Limb (tissue), 2 donors: ENCODE measurements around the gene GRHL1.
"Not testable (repeated sequence)": the region's sequence is repeated elsewhere in the genome, so short reads cannot be mapped to it uniquely, and the experiment has no call there.

Source experiments
- DNase-seq, 2 donors: peaks; one replicate each; pipeline ENCODE4 v3.0.0-alpha.2; 2016; ENCODE audit errors: extremely low spot score in 2 of 2

The GRHL1 gene, protein sequence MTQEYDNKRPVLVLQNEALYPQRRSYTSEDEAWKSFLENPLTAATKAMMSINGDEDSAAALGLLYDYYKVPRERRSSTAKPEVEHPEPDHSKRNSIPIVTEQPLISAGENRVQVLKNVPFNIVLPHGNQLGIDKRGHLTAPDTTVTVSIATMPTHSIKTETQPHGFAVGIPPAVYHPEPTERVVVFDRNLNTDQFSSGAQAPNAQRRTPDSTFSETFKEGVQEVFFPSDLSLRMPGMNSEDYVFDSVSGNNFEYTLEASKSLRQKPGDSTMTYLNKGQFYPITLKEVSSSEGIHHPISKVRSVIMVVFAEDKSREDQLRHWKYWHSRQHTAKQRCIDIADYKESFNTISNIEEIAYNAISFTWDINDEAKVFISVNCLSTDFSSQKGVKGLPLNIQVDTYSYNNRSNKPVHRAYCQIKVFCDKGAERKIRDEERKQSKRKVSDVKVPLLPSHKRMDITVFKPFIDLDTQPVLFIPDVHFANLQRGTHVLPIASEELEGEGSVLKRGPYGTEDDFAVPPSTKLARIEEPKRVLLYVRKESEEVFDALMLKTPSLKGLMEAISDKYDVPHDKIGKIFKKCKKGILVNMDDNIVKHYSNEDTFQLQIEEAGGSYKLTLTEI

DNA sequence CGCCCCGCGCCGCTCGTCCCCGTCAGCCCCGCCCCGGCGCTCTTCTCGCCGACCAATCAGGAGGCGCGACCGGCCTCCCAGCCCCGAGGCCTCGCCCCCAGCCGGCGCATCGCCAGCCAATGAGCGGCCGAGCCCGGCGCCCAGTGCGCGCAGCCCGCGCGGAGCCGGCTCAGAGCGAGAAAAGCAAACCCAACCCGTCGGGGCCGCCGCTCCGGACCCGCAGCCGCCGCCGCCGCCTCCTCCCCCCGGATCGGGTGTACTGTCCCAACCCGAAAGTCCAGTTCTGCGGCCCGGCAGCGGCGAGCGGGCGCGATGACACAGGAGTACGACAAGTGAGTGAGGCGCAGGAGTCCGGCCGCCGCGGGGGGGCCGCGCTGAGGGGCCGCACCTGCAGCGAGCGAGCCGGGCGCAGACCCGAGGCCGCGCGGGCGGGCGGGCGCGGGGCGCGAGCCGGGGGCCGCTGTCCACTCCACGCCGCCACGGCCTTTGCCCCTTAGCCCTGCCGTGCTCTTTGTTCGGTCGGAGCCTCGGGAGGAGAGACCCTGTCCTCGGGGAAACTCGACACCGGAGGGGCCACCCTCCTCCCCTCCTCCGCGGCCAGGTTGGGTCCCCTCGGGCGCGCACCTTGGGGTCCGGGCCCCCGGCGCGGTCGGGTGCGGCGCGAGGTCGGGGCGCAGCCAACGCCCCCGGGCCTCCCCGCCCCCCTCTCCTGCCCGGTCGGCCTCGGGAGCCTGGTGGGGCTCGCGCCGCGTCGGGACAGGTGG lies at the start of gene GRHL1:
Gene GRHL1, plus strand, starts transcription at position 172 of the 764 bp plus-strand sequence. Its CDS starts 141 bp downstream, at position 313.
- DNase-seq = peak; percentile 91 to 97

DNA sequence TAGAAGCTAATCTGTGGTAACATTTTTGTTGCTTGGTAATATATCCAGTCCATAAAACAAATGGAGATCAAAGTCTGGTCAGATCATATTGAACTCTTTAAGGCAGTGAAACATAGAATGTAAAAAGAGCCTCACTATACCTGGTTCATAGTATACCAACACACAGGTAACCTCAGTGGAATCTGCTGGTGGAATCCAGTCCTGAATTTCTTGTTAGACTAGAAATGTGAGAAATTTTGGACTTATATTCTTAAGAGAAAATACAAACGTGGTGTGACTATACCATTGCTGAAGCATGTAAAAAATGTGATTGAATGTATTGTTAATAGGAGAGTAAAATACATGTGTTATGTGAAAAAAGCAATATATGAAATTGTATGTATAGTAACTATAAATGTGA lies 46.1 kb upstream of the GRHL1 start:
- DNase-seq = no peak

DNA sequence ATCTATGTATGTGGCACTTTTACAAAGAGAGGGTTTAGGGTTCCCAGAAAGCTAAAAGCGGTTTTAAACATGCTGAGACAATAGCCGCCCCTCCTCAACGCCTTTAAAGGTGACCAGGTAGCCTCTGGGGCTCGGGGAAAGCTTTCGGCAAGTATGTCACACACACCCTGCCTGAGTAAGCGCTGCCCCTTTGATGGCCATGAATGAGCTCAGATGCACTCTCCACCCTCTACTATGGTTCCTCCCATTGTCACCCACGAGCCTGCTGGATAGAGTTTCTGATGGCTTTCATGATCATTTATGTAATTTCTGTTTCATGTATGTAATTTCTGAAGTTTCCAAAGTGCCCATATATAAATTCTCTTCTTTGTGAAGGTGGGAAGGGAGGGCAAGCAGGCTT lies 44.1 kb upstream of the GRHL1 start:
- no peak for DNase-seq

DNA sequence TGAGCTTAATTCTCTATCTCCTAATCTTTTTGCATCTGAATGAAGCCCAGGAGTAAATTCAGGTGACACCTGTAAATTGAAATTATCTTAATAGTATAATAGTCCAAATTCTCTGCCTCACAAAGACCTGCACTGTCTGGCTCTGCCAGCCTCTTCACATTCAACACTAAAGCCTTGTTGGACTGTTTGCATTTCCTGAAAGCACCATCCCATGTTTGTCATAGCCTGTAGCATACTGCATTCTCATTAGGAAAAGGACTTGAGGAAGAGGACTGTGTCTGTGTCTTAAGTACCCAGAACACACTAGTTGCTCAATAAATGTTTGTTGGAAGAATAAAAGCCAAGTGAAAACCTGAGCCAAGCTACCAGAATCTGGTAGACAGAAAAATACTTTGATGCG lies 42.9 kb upstream of the GRHL1 start:
- DNase-seq = no peak

DNA sequence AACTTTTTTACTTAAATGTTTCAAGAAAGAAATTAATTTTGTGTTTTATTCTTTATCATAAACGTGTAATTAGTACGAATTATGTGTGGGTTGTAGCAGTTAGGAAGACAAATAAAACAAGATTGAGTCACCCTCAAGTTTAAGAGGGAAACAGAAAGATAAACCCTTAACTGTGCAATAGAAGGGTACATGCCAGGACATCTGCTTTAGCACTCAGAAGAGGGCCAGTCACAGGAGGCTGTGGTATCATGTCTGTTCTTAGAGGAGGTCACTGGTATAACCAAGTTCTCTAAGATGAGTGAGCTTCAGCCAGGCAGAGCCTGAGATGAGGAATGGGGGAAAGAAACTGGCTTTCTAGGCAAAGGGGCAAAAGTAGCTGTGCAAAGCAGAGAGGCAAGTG lies 42.4 kb upstream of the GRHL1 start:
- no peak for DNase-seq

- no peak for DNase-seq
Observed at GRCh38 chr2:9910699-9911098, 40.8 kb upstream of the GRHL1 start.

- no peak for DNase-seq
Observed at GRCh38 chr2:9912468-9912867, 39.0 kb upstream of the GRHL1 start.

DNA sequence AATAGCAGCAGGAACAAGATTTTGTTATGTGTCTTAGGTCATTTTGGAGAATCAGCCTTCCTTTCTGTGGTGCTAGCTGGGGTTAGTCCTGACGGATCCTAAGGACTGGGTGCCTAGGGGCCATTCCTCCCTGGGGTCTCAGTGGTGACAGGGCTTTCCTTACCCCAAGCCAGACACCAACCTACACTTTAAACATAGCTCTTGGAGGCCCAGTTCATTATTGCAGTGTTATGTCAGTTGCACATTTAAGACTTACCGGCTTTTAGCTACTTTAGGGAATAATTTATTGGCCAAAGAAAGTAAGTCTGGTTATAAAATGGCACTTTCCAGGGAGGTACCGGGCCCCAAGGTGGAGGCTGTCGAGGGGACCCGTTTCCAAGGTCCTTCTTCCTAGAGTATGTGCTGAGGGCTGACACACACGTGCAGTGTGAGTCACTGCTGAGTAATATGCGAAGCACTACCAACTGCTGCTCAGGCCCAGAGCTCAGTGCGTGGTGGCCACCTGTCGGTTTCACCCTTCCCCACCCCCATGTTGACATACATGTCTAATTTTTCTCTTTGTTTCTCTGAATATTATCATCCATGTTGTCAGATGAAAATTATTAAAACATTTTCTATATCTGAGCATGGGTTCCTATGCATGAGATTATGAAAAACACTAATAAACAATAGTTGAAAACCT lies 37.0 kb upstream of the GRHL1 start:
- DNase-seq = no peak

DNA sequence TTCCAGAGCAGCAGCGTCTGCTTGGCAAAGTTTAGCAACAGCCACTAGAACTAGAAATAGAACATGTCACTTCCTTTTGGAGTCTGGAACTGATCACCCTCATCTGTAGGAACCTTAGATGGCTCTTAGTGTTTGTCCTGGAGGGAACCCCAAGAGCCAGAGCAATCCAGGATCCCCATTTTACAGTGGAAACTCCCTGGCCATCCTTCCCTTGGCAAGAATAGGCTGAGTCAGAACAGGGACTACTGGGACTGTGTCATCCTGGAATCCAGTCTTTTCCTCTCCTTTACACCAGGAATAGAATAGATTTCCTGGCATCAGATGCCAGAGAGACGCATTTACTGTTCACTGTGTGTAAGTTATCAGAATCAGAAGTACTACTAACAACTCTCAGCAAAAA lies 33.2 kb upstream of the GRHL1 start:
- no peak for DNase-seq

GRCh38 chr2:9919512-9919911 lies 32.0 kb upstream of the GRHL1 start:
- no peak for DNase-seq

GRCh38 chr2:9927020-9927419 lies 24.5 kb upstream of the GRHL1 start:
- DNase-seq = not testable (repeated sequence)

GRCh38 chr2:9937258-9937657 lies 14.2 kb upstream of the GRHL1 start:
- no peak for DNase-seq

GRCh38 chr2:9937968-9938367 lies 13.5 kb upstream of the GRHL1 start:
- no peak for DNase-seq

DNA sequence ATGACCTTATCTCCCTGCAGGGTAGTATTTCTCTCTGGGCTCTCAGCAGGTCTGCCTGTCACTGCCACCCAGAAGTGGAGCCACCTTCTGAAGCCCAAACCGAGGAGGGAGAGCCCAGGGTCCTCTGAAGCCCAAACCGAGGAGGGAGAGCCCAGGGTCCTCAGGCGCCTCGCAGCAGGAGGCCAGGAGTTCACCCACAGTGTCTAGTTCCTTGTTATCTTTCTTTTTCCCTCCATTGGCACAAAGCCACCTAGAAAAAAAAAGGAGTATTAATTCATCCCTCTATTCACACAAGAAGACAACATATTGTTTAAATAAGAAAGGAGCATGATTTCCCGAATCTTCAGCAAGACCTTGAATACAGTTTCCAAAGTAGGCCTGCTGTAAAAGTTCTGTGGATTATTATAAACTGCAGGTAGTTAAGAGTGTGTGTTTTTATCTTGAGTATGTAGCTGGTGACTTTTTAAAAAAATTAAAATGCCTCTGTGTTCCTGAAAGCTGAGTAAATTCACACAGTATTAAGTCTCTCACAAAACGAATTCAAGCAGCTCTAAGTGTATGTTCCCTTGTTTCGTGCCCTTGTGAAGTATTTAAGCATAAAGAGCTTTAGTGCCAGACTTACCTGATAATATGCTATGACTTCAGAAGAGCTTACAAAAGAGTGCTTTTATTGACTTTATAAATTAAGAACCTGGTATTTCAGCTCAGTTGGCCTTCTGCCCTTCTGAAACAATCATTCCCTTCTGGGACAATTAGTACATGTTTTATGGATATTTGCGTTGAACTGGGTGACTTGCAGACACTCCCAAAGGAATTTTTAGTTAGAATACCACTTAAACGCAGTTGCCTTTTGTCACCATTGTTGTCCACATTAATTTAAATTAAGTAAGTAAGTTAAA lies 11.7 kb upstream of the GRHL1 start:
- no peak for DNase-seq

GRCh38 chr2:9941196-9941995 lies 10.1 kb upstream of the GRHL1 start:
- no peak for DNase-seq

DNA sequence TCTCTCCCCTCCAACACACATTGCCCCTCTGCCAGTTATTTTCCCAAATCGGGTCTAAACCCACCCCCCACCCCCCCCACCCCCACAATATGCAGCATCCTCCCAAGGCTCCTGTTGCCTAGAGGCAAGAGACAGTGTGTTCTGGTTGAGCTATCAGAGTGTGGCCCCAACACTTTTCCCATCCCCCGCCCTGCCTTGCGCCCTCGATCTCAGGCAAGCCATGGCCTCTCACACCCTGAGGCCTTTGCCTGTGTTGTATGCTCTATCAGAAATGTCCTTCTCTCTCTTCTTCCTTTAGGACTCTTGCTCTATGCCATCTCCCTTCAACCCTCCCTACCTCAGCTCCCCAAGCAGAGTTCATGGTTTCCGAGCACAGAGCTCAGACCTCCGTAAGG lies 9.5 kb upstream of the GRHL1 start:
- DNase-seq = no peak

GRCh38 chr2:9944330-9944758 lies 7.1 kb upstream of the GRHL1 start:
- no peak for DNase-seq

DNA sequence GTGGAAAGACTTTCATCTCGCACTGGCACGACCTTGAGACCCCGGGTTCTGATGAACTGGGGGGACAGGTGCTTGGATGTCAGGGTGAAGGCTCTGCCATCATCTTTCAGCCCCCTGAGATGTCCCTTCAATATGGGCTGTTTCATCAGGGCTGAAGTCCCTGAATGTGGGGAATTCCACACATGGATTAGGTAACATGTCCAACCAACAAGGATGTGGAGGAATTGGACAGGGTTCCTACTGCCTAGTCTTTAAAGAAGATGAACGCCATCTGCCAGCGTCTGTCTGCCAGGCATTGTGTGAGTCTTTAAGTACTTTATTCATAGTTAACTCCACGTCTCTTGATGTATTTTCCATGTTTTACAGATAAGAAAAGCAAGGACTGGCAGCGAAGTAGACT lies 5.9 kb upstream of the GRHL1 start:
- no peak for DNase-seq

DNA sequence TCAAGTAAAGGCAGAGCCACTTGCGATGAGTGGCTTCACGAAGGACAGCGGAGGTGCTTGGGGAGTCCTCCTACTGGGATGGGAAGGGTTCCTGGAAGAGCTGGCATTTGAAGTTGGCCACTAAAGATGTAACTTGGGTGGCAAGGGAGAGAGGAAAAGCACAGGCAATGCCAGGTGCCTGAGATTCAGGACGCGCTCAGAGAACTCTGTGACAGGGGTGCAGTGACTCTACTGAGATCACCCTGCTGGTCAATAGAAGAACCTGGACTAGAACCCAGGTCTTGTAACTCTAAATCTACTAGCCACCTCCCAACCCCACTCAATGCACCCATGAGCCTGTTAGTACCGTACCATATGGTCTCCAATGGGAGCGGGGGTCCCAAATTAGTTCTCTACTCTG lies 5.4 kb upstream of the GRHL1 start:
- DNase-seq = no peak

DNA sequence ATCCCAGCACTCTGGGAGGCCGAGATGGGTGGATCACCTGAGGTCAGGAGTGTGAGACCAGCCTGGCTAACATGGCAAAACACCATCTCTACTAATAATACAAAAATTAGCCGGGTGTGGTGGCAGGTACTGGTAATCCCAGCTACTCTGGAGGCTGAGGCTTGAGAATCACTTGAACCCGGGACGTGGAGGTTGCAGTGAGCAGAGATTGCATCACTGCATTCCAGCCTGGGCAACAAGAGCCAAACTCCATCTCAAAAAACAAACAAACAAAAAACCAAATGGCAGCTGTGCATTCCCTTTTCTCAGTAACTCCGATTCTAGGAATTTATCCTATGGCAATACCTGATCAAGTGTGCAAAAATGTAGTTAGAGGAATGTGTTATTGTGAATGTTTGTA lies 4.7 kb upstream of the GRHL1 start:
- DNase-seq = no peak
